CD4-positive, alpha-beta T cell treated with Interleukin-4 for 4 hours (primary cell): Measurements from ENCODE around the gene BEGAIN.

Experiments used
- DNase-seq: peaks from one replicate; pipeline ENCODE4 v3.0.0-alpha.2; 2020

Gene BEGAIN

DNA sequence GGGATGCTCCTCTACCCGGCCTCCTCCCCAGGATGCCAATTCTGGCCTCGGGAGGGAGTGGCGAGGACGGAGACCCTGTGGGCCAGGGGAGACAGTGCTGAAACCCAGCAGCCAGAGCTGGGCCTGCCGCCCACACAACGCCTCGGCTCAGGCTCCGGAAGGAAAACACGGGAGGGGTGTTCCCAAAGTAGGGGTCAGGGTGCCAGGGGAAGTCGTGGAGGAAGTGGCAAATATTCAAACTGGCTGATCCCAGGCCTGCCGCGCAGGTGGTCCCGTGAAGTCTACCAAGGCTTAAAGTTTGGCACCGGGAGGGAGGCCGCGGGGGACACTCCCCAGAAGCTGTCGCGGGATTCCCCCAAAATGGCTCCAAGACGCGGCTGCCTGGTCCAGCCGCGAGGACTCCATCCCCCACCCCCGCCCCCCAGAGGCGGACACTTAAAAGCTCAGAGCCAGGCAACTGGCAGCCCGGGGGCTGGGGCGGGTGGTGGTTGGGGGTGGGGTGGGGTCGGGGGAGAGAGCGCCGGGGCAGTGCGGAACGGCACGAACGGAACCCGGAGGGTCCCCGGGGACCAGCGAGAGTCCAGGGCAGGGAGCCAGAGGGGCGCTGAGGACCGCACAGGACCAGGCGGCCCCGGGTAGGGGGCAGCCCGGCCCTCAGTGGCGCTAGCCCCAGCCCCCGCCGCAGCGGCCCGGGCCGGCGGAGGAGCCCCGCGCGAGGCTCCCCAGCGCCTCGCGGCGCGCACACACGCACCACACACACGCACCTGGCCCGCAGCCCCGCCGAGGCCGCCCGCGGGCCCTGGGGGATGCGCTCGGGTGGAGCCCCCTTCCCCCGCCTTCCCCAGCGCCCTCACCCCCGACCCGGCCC, 20.0 kb downstream of the BEGAIN start:
- no peak for DNase-seq

DNA sequence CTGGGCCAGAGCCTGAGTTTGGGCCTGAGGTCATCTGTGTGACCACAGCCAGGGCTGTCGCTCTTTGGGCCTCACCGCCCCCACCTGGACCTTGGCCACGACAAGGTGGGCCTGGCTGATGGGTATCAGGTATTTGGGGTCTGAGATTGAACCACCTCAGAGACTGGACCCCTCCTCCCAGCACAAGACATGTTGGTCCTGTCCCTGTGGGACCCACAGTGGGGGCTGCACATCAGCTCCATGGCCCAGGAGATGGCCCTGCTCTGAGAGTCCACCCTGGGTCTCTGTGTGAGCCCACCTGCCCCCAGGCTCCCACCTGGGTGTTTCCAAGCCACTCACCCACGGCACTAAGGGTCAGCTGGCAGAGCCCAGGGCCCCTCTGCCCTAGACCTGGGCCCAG, 20.6 kb downstream of the BEGAIN start:
- DNase-seq = no peak

DNA sequence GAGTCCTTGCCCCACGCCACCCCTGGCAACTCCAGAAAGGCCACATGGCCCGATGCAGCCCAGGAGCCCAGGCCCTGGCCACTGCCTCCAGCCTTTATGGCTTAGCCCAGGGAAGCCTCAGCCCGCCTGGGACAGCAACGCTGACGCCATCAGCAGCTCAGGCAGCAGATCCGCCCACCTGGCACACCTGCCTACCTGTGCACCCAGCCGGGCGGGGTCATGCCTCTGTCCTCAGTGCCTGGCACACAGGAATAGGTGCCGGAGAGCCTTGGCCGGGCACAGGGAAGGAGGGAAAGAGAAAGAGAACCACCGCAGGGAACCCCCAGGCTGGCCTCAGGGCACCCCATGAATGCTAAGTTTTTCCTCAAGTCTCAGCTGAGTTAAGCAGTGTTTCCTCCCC, 21.1 kb downstream of the BEGAIN start:
- no peak for DNase-seq

DNA sequence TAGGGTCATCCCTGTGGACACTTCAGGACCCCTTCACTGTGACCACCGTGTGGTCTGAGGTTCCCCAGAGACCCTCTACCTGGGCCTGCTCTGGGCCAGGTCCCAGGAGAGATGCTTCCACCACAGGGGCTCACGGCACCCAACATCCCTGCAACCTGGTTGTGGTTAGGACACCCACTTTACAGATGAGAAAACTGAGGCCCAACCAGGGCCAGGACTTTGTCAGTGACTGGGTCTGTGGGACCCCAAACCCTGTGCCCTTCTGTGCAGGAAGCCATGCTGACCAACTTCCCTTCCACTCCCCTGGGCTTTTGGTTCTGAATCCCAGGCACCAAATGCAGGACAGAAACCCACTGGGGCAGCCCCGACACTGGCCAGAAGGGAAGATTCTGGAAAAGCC, 21.6 kb downstream of the BEGAIN start:
- DNase-seq = no peak

DNA sequence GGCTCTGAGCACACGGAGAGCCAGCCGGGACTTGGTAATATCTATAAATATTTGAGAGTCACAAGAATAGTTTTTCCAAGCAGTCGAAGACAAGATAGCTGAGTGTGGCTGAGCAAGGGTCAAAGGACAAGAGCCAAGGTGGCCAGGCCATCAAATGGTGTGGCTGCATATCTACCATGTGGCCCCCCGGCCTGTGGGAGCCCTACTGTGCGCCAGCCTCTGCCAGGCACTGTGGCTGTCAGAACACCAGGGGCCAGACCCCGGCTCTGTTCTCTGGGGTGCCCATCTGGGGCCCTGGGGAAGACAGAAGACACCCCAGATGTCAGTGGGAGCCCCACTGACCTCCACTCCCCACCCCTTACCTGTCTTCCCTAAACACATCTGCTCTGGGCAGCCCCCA, 22.7 kb downstream of the BEGAIN start:
- DNase-seq = no peak

DNA sequence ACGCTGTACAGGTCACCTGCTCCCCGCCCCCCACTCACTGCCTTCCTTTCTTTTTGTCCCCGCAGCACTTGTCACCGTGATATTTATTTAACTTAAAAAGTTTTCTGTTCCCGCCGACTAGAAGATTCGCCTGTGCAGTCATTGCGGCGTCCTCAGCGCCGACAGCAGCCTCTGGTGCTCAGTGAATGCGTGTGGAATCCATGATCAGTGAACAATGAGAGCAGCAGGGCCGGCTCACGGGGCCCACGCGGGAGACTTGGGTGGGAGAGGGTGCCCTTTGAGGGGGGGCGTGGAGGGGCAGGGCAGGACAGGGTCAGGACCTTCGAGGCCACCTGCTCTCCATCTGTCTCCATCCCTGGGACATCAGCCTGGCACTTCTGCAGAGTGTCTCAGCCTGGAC, 24.5 kb downstream of the BEGAIN start:
- DNase-seq = no peak

DNA sequence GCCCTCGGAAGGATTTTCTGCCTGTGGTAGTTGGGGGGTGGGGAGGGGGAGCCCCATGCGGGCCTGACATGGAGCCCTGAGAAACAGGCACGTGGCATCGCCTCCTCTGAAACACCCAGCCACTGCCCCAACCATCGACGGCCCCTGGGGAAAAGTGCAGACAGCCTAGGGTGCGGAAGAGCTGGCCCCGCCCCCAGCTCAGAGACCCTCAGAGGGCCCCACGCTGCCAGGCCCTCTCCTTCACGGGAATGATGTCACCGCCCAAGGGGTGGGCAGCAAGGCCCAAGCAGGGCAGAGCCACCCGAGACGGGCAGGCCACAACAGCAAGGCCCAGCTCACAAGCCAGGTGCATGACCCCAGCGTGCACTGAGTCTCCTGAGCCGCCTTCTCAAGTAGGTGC, 26.2 kb downstream of the BEGAIN start:
- no peak for DNase-seq

DNA sequence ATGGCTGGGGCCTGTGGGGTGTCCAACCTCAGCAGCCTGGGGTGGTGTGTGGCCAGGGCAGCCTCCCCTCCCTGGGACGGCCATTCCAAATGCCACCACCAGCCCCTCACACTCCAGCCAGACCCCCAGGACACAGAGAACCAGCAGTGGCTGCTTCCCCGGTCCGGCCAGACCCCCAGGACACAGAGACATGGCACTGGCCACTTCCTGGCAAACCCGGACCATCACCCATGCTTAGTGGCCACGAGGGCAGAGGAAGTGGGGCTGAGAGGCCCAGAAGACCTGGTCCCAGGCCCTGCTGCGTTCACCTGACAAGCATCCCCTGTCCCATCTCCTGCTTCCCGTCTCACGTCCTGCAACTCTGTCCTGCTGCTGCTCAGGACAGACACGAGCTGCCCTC, 26.7 kb downstream of the BEGAIN start:
- DNase-seq = no peak

DNA sequence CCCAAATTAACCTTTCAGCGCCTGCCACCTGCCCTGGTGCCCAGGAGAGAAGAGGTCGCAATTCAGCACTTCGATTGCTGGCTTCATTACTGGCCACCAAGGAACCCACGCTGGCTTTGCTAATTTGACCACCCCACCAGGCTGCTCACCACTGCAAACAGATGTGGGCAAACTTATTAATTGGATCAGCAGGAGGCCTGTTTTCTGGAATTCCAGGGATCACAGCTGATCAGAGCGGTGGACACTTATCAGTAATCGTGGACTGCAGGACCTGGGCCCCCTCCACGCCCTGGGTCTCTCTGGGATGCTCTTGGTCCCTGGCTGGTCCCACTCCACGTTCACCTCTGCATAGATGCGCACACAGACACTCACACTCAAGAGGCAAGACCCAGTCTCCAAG, 27.8 kb downstream of the BEGAIN start:
- no peak for DNase-seq

DNA sequence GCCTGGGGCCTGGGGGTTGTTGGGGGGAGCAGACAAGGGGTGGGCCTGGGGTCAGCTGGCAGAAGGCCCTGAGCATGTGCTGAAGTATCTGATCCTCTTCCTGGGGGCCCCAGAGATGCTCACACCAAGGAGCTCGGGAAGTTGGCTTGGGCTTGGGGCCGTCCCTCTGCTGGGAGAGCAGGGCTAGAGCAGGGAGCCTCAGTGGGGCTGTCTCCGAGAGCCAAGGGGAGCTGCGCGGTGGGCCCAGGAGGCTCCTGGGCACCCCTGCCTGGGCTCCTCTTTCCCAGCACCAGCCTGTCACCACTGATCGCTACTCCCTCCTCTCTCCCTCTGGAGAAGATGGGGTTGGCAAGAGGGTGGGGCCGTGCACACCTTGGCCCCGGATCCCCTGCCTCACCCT, 28.3 kb downstream of the BEGAIN start:
- DNase-seq = no peak

DNA sequence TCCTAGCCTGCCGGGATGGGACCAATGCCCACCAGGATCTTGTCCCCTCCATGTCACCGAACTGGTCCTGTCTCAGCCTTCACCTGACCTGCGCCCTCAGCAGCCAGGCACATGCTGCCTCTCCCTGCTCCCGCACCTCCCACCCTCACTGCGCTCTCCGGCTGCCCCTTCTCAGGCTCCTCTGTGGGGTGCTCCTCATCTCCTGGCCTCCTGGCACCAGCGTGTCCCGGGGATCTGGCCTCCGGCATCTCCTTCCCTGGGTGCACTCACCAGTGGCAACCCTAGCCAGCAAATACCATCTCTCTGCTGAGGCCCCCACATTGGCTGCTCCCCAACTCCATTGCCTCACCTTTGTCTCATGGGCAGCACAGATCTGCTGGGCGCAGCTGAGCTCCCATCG, 29.0 kb downstream of the BEGAIN start:
- DNase-seq = no peak

DNA sequence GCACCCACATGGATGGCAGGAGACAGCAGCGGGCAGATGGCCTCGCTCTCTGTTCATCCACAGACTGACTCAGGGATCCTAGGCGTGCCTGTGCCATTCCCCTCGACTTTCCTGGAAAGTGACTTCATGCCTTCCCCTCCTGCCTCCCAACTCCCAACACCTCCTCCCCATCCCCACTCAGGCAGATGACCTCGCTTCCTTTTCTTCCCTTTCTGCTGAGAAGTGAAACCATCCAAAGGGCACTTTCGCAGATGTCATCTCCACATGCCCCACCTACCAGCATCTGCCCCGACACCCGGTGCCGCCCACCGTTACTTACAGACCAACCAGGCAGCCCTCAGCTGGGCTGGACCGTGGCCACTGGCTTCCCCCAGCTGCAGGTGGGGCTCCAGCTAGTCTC, 29.6 kb downstream of the BEGAIN start:
- DNase-seq = no peak

DNA sequence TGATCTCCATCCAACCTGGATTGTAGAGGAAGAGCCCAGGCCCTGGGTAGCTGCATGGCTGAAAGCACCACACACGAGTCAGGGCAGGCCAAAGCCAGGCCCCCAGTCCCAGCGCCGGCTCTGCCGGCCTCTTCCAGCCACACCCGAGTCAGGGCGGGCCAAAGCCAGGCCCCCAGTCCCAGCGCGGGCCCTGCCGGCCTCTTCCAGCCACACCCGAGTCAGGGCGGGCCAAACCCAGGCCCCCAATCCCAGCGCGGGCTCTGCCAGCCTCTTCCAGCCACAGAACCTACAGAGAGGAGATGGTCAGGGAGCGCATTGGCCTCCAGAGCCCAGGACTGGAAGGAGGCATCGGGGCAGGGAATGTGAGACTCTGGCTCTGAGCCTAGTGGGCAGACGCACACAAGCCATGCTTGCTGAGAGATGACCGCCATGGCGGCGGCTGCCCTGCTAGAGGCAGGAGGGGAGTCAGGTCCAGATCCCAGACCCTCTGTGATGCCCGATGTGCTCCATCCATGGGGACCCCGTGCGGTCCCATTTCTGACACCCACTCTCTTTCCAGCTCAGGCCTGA, 30.2 kb downstream of the BEGAIN start:
- DNase-seq = no peak

DNA sequence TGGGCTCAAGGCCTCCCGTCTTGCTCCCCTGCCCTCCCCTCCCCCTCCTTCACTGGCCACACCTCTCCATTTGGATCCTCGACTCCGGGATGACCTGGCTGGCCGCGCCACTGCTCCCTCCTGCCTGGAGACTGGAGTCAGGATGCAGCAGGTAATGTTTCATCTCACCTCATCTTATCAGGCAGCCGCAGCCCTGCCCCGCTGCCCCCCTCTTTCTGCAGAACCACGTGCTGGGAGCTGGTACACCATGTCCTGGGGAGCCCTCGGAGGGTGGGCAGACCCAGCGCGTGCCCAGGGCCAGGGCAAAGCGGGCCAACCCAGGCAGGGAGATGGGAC, 31.1 kb downstream of the BEGAIN start:
- no peak for DNase-seq

DNA sequence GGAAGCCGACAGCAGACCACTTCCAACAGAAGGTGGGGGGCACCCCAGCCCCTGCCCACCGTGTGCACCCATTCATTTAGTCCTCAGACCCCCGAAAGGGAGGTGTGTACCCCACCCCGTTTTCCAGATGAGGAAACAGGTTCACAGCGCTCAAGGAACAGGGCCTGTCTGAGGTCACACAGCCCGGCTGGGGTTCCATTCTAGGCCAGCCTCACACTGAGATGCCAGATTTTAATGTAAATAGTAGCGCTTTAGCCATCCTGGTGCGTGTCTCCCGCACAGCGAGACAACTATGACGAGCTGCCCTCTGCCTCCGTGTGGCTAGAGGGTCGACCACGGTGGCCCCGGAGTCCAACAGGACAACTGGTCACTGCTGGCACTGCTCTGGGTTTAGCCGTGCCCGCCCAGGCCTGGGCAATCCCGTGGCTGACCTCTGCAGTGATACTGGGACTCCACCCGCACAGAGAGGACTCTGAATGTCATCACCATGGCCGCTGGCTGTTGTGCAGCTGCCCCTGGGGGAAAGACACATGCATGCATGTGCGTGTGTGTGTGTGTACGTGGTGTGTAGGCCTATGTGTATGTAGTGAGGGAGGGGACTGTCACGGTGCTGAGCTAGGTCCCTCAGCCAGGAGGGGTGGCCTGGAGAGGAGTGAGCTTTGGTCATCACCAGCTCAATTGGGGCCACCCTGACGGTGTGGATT, 31.6 kb downstream of the BEGAIN start:
- no peak for DNase-seq

DNA sequence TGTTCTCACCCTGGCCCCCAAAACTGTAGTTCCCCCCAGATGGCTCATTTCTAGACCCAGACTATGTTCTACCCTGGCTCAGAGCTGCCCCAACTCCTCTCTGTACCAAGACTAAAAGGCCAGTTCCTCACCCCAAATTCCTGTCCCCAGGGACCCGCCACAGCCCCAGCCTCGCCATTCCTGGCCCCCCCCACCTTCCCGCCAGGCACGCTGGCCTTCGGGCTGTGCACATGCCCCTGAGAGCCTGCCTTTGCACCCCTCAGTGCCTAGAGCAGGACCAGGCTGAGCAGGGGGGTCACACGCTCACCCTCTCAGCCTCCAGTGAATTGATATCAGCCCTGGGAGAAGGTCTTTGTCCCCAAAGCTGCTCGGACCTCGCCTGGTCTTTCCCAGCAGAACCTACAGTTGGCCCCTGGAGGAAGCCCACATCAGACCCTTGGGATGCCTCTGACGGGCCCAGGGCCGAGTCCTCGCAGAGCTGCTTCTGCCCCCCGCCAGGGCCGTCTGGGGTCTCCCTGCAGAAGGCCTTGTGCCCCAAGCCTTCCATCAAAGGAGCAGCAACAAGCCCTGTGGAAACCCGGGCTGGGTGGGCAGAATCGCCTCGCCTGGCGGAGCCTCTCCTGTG, 32.4 kb downstream of the BEGAIN start:
- no peak for DNase-seq

DNA sequence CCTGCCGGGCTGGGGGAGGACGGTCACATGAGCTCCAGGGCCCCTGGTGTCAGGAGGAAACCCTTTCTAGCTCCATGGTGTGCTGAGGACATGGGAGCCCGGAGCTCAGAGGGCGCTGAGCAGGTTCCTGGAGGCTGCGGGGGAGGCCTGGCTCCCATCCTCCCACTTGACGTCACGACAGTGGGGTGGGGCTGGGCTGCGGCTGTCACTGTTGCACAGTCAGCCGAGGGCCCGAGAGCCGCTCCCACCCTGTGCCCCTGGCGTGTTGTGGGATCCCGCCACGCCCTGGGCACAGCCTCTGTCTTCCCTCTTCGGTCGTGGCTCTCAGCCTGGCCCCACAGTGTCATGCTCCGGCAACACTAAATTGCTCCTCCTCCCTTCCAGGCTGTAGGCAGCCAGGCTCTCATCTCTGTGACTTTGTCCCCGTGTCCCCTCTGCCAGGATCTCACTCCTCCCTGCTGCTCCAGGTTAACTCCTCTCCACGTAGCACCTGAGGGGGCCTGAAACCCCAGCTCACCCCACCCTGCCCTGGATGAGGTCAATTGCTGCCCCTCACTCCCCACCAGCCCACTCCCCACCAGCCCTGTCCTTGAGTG, 33.0 kb downstream of the BEGAIN start:
- DNase-seq = no peak

DNA sequence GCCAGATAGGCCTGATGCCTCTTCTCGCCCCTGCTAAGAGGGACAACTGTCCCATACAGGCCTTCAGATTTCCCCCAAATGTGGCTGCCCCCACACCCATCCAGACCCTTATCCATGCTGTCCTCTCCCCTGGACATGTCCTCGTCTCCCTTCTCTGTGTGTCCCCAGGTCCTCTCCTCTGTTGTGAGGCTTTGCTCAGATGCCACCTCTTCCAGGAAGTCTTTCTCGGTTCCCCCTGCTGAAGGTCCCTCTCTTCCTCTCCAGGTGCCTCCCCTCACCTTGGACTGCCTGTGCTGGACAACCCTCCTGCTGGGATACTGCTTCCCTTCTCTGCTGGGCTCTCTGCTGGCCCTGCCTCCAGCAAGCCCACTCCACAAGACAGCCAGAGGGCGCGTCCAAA, 33.7 kb downstream of the BEGAIN start:
- DNase-seq = no peak

DNA sequence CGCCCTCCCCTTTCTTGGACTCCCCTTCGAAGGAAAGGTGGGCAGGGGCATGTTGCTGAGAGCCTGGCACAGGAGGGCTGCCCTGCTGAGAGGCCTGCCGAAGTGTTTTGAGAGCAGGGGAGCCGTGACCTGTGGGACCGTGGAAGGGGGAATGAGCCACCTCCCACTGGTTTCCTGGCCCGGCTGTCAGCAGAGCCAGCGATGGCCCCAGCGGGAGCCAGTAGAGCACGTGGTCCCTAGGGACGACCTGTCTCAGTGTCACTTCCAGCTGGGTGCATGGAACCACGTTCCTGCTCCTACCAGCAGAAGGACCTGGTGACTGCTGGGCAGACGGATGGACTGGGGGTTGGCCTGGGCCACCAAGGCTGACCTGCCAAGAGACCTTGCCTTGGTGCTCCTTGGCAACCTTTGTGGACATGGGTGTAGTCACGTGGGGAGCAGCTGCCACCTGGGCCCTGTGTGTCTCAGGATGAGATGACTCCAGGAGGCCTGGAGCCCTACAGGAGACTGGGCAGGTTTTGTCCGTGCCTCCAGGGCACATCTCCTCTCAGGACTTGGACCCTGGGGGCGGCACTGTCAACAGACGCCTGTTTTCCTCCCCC, 34.6 kb downstream of the BEGAIN start:
- no peak for DNase-seq

DNA sequence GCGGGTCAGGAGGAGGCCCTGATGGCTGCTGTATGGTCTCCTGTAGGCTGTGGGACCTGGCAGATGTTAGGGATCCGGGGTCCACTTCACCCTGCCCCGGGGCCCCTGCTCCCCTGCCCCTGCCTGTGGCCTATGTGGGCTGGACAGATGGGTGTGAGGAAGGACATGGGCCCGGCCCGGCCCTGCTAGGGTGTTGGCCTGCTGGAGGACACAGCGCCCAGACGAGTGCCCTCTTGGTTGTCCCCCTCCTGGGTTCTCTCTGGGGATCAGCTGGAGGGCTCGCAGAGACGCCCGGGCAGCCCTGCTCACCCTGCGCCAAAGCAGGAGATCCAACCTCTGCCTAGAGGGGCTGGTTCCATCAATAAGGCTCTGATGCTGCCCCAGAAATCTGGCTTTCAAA, 36.2 kb downstream of the BEGAIN start:
- no peak for DNase-seq

DNA sequence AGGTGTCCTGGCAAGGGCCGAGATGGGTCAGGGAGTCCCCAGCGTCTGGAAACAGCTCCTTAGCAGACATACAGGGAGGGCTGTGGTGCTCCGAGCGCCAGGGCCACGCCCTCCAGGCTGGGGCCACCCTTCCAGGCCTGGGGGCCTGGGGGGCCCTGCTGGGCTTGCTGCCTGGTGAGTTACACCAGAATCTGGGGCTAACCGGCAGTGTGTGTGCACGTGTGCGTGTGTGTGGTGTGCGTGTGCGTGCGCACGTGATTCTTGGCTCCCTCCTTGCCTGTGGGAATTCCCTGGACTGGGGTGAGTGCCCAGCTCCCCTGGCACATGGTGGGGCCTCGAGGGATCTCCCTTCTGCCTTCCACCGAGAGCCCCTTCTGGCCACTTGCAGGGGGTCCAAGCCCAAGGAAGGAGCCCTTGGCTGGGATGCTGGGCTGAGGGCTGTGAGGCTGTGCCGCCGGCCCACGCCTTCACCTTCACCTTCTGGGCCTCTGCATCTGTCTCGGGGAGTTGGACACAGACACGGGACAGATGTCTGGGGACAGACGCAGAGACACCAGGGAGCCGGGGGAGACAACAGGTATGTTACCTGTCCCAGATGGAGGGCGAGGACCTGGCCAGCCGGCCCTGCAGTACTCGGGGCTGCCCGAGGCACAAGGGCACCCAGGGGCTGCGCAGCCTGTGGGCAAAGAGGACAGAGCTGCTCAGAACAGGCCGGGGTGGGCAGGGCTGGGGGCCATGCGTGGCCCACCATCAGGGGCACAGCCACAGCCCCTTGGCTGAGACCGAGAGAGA, 37.2 kb downstream of the BEGAIN start:
- DNase-seq = no peak

DNA sequence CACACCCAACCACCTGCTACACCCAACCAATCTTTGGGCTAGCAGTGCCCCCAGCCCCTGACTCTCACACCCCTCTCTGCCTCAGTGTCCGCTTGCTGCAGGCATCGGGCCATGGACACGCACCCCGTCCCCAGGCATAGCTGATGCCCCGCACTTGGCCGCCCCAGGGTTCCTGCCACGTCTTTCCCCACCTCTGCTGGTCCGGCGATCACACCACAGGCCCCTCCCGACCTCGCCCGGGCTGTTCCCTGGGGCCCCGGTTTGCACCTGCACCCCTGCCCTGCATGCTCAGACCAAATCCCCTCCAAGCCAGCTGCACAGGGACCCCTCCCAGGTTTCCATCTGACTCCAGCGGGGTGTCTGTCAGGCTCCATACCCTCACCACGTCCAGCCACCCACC, 38.3 kb downstream of the BEGAIN start:
- DNase-seq = no peak
